ENCODE results near the gene MGAT4C.

MGAT4C gene

DNA sequence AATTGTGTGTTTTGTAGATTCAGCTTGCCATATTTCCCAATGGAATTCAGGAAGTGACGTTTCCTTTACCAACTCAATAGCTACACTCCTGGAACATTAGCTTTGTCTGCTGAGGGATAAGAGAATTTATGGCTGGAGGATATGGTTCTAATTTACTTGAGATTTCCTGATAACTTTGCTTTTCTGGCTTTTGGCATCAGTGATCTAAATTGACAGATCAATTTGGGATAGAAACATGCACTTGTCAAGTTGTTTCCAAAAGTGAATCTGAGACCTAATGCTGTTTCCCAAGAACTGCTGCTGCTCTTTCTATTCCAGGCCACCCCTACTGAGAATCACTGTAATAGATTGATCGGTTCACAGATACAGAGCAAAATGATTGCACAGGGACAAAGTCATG is 43.2 kb downstream of the MGAT4C start:
- no peak for DNase-seq (ENCODE audit: low spot score in 2 of 2)
- no peaks in the 10 kb centered on the region for H3K27me3 Mint-ChIP-seq
- H3K27ac Mint-ChIP-seq (ENCODE audit: low read depth) = no peak overlapping the region
- peaks cover 23% of the 10 kb centered on the region for H3K9me3 Mint-ChIP-seq
- no peaks in the 10 kb centered on the region for H3K36me3 Mint-ChIP-seq (ENCODE audit: insufficient read depth)
- no peak overlapping the region for H3K4me3 Mint-ChIP-seq
- no peak for ATAC-seq (replicated peaks; ENCODE audit: extremely low read depth, poor library complexity, severe bottlenecking)
- H3K4me1 Mint-ChIP-seq = no peaks in the 10 kb centered on the region

DNA sequence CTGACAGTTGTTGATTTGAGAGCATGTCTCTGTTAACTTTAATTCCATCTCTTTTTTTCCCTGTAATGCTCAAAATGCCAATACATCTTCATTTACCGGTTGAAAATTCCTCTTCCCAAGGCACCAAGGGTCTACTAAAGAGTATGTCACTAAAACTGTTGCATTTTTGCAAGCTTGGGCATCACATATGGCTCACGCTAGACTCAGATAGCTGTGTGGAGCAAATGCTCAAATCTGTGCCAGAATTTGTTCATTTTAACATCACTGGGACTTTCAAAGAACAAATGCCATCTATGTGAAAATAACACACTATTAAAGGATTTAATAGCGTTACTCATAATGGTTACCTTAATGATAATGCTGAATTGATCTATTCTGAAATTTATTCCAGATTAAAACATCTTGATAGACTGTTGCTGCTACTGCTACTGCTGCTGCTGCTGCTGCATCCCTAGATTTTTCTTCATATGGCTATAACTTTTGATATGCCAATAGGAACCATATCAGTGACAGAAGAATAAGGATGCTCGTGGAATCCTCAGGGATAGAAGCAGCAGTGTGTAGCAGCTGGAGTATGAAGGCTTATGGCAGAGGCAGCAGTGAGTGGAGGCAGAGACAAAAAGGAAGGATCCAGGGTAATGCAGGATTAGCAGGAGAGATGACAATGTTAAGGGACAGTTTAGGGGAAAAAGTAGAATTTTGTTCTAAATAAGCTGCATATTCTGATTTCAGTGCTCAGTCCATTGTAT is 57.3 kb downstream of the MGAT4C start:
- no peaks in the 10 kb centered on the region for H3K27me3 Mint-ChIP-seq
- H3K4me1 Mint-ChIP-seq = no peaks in the 10 kb centered on the region

DNA sequence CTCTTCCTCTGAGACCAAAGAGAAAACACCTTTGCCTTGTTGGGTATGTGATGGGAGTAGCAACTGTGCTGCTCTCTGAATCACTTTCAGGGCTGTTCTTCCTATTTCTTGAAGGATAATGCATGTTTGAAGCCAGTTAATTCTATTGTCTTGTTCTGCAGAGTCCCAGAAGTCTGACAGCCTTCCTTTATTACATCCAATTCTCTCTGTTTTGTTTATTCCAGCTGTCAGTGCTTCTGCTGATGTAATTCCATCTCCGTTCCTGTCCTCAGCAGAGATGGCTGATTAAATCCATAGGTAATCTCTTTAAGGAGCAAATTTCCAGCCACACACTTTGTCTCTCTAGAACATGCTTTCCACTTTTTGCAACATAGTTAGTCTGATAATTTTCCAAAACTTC is 59.7 kb downstream of the MGAT4C start:
- Mint-ChIP-seq H3K27ac (ENCODE audit: low read depth) (no peak overlapping the region), H3K27me3 (no peaks in the 10 kb centered on the region), H3K4me3 (no peak overlapping the region), H3K4me1 (no peaks in the 10 kb centered on the region), H3K9me3 (peaks cover 23% of the 10 kb centered on the region), H3K36me3 (ENCODE audit: insufficient read depth) (no peaks in the 10 kb centered on the region)
- no peak for DNase-seq (ENCODE audit: low spot score in 2 of 2)
- ATAC-seq (replicated peaks; ENCODE audit: extremely low read depth, poor library complexity, severe bottlenecking) = no peak

More for the DNA sequence above, 57.3 kb downstream of the MGAT4C start:
- no peak overlapping the region for H3K4me3 Mint-ChIP-seq
- ATAC-seq (replicated peaks; ENCODE audit: extremely low read depth, poor library complexity, severe bottlenecking) (no peak), DNase-seq (ENCODE audit: low spot score in 2 of 2) (no peak)
- H3K9me3 Mint-ChIP-seq = peaks cover 28% of the 10 kb centered on the region
- no peak overlapping the region for H3K27ac Mint-ChIP-seq (ENCODE audit: low read depth)
- no peaks in the 10 kb centered on the region for H3K36me3 Mint-ChIP-seq (ENCODE audit: insufficient read depth)

DNA sequence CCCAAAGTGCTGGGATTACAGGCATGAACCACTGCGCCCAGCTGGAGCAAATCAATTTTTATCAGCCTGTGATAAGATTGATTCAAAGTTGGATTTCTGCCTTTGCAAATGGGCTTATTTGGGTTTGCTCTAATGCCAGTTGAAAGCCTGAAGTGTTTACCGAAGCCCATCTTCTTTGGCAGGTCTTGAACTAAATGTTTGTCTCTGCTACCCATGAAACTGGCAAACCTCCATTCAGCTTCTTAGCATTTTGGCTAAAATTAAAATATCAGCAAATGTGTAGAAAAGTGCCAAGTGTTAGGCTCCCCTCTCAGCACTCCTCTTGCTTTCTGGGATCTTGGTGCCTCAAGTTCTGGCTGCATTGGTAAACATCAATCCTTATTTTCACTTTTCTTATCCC is 61.5 kb downstream of the MGAT4C start:
- H3K4me1 Mint-ChIP-seq = no peaks in the 10 kb centered on the region
- H3K27ac Mint-ChIP-seq (ENCODE audit: low read depth) = no peak overlapping the region
- no peaks in the 10 kb centered on the region for H3K27me3 Mint-ChIP-seq
- no peak for DNase-seq (ENCODE audit: low spot score in 2 of 2)
- H3K9me3 Mint-ChIP-seq = peaks cover 23% of the 10 kb centered on the region
- no peaks in the 10 kb centered on the region for H3K36me3 Mint-ChIP-seq (ENCODE audit: insufficient read depth)
- H3K4me3 Mint-ChIP-seq = no peak overlapping the region
- no peak for ATAC-seq (replicated peaks; ENCODE audit: extremely low read depth, poor library complexity, severe bottlenecking)

DNA sequence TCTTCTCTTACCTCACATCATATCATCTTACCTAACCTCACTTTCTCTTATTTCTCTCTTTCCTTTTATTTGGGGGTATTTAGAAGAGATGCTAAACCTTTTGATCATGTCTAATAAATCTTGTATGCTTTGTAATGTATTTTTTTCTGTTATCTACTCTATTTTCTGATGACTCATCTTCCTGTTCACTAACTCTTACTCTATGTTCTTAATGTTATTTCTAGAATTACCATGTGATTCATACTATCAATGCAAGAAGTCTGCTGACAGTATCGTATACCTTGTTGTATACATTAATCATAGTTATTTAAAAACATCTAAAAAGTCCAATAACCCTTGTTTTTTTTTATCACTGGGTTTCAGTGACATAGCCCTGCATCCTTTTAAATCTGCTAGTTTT is 62.3 kb downstream of the MGAT4C start:
- H3K4me1 Mint-ChIP-seq = no peaks in the 10 kb centered on the region
- H3K27me3 Mint-ChIP-seq = no peaks in the 10 kb centered on the region
- ATAC-seq (replicated peaks; ENCODE audit: extremely low read depth, poor library complexity, severe bottlenecking) (no peak), DNase-seq (ENCODE audit: low spot score in 2 of 2) (no peak)
- no peaks in the 10 kb centered on the region for H3K36me3 Mint-ChIP-seq (ENCODE audit: insufficient read depth)
- peaks cover 20% of the 10 kb centered on the region for H3K9me3 Mint-ChIP-seq
- no peak overlapping the region for H3K4me3 Mint-ChIP-seq
- H3K27ac Mint-ChIP-seq (ENCODE audit: low read depth) = no peak overlapping the region

DNA sequence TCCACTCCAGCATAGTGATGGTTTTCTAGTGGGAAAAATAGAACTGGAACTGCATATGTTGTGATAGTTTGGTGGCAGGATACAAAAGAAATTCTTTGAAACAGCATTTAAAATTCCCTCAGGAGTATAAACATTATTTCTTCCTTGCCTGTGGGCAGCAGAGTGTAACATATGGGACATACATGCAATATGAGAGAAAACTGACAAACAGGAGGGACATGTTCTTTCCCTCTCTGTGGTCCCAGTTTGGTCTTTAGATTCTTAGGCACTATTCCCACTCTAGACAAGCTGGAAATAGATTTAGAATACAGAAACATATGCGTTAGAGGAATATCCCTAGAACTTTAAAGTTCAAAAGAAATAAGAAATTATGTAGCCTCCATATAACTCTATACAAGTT is 68.0 kb downstream of the MGAT4C start:
- Mint-ChIP-seq H3K36me3 (ENCODE audit: insufficient read depth) (no peaks in the 10 kb centered on the region), H3K9me3 (peaks cover 6% of the 10 kb centered on the region), H3K4me3 (no peak overlapping the region), H3K27ac (ENCODE audit: low read depth) (no peak overlapping the region), H3K27me3 (no peaks in the 10 kb centered on the region), H3K4me1 (no peaks in the 10 kb centered on the region)
- ATAC-seq (replicated peaks; ENCODE audit: extremely low read depth, poor library complexity, severe bottlenecking) (no peak), DNase-seq (ENCODE audit: low spot score in 2 of 2) (no peak)

DNA sequence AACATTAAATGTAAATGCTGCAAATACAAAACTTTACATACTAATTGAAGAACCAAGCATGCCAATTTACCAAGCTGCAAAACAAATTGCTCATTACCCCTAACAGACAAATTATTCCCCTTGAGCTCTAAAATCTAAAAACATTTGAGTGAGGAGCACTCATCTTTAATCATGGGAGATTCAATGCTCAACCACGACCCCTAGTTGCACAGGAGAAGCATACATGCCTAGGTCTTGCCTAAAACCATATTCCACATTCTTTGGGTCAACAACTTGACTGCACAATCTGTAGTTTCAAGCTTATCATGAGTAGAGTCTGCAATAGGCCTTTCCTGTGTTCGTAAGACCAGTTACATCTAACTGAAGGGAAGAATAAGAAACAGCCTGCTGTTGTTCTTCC is 69.7 kb downstream of the MGAT4C start:
- H3K27me3 Mint-ChIP-seq = no peaks in the 10 kb centered on the region
- DNase-seq (ENCODE audit: low spot score in 2 of 2) (no peak), ATAC-seq (replicated peaks; ENCODE audit: extremely low read depth, poor library complexity, severe bottlenecking) (no peak)
- H3K4me3 Mint-ChIP-seq = no peak overlapping the region
- H3K9me3 Mint-ChIP-seq = peaks cover 12% of the 10 kb centered on the region
- H3K4me1 Mint-ChIP-seq = no peaks in the 10 kb centered on the region
- no peaks in the 10 kb centered on the region for H3K36me3 Mint-ChIP-seq (ENCODE audit: insufficient read depth)
- H3K27ac Mint-ChIP-seq (ENCODE audit: low read depth) = no peak overlapping the region

DNA sequence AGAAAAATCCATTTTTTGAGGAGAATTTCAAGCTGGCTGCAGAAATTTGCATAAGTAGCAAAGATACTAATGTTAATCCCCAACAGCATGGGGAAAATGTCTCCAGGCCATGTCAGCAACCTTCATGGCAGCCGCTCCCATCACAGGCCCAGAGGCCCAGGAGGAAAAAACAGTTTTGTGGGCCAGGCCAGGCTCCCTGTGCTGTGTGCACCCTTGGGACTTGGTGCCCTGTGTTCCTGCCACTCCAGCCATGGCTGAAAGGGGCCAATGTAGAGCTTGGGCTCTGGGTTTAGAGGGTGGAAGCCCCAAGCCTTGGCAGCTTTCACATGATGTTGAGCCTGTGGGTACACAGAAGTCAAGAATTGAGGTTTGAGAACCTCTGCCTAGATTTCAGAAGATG is 76.3 kb downstream of the MGAT4C start:
- ATAC-seq (replicated peaks; ENCODE audit: extremely low read depth, poor library complexity, severe bottlenecking) = no peak
- no peak overlapping the region for H3K4me3 Mint-ChIP-seq
- no peak for DNase-seq (ENCODE audit: low spot score in 2 of 2)

DNA sequence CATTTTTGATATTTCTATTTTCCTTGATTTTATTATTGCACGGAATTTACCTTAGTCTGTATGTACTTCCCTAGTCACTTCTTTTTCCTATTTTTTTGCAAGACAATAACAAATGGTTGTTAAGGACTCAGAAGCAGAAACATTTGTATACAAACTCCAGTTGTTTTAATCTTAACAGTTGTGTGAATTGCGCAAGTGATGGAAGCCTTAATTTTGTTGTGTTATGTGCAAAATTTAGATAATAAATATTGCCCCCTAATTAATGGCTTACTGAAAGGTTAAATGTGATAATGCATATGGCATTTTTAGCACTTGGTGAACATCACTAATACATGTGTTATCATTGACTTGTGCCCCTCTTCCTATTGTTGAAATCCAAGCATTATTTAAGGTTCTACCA is 82.0 kb downstream of the MGAT4C start:
- Mint-ChIP-seq H3K4me1 (no peaks in the 10 kb centered on the region), H3K4me3 (no peak overlapping the region), H3K27ac (ENCODE audit: low read depth) (no peak overlapping the region), H3K9me3 (peaks cover 14% of the 10 kb centered on the region), H3K36me3 (ENCODE audit: insufficient read depth) (no peaks in the 10 kb centered on the region), H3K27me3 (no peaks in the 10 kb centered on the region)
- ATAC-seq (replicated peaks; ENCODE audit: extremely low read depth, poor library complexity, severe bottlenecking) (no peak), DNase-seq (ENCODE audit: low spot score in 2 of 2) (no peak)

More for the DNA sequence above, 76.3 kb downstream of the MGAT4C start:
- H3K27me3 Mint-ChIP-seq = no peaks in the 10 kb centered on the region
- no peak overlapping the region for H3K27ac Mint-ChIP-seq (ENCODE audit: low read depth)
- H3K9me3 Mint-ChIP-seq = peaks cover 19% of the 10 kb centered on the region
- no peaks in the 10 kb centered on the region for H3K36me3 Mint-ChIP-seq (ENCODE audit: insufficient read depth)
- H3K4me1 Mint-ChIP-seq = no peaks in the 10 kb centered on the region

DNA sequence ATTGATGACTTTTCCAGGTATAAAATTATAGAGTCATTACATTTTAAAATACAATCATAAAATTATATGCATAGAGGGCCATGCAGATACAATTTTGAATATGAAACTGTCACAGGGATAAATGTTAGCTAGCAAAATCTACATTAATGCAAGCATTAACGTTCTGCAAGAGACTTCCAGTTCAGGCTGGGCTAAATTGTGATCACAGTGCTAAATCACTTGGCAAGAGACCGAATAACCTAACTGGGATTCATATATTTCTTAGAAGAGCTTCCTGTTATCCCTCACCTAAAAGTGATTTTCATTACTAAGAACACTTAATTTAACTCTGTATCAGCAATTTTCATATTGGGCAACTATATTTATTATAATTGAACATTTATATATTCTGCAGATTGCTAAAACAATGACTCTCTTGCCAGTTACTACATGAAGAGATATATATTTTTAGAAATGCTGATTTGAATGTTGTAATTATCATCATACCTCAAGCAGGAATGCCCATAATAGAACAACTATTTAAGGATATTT is 83.2 kb downstream of the MGAT4C start:
- DNase-seq (ENCODE audit: low spot score in 2 of 2) (no peak), ATAC-seq (replicated peaks; ENCODE audit: extremely low read depth, poor library complexity, severe bottlenecking) (no peak)
- no peaks in the 10 kb centered on the region for H3K36me3 Mint-ChIP-seq (ENCODE audit: insufficient read depth)
- H3K27ac Mint-ChIP-seq (ENCODE audit: low read depth) = no peak overlapping the region
- no peaks in the 10 kb centered on the region for H3K4me1 Mint-ChIP-seq
- H3K4me3 Mint-ChIP-seq = no peak overlapping the region
- peaks cover 17% of the 10 kb centered on the region for H3K9me3 Mint-ChIP-seq
- no peaks in the 10 kb centered on the region for H3K27me3 Mint-ChIP-seq

DNA sequence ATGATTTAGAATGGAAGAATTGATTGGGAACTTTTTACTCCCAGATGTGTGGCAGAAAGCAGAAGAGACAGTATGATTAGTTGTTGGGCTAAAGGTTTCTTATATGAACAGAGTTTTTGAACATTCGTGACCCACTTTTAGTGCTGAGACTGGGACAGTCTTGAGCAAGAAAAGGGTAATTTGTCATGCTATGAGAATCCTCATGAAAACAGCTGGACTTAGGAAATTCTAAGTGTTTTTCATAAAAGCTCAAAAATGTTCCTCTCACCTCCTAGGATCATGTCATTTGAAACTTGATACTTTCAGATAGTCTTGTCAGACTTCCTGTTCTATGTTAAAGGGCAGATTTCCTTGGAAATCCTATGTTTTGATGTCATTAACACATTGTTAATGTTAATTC is 86.1 kb downstream of the MGAT4C start:
- H3K9me3 Mint-ChIP-seq = peaks cover 12% of the 10 kb centered on the region
- no peaks in the 10 kb centered on the region for H3K4me1 Mint-ChIP-seq
- H3K27me3 Mint-ChIP-seq = no peaks in the 10 kb centered on the region
- no peak overlapping the region for H3K27ac Mint-ChIP-seq (ENCODE audit: low read depth)
- no peaks in the 10 kb centered on the region for H3K36me3 Mint-ChIP-seq (ENCODE audit: insufficient read depth)
- DNase-seq (ENCODE audit: low spot score in 2 of 2) (no peak), ATAC-seq (replicated peaks; ENCODE audit: extremely low read depth, poor library complexity, severe bottlenecking) (no peak)
- H3K4me3 Mint-ChIP-seq = no peak overlapping the region

DNA sequence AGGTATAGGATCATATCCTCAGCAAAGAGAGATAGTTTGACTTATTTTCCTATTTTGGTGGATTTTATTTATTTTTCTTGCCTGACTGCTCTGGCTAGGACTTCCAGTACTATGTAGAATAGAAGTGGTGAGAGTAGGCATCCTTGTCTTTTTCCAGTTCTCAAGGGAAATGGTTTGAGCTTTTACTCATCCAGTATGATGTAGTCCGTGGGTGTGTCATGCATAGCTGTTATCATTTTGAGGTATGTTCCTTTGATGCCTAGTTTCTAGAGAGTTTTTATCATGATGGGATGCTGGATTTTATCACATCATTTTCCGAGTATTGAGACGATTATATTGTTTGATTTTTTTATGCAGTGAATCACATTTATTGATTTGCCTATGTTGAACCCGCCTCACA is 97.2 kb downstream of the MGAT4C start:
- no peaks in the 10 kb centered on the region for H3K27me3 Mint-ChIP-seq
- ATAC-seq (replicated peaks; ENCODE audit: extremely low read depth, poor library complexity, severe bottlenecking) = no peak
- H3K9me3 Mint-ChIP-seq = peaks cover 19% of the 10 kb centered on the region
- H3K4me1 Mint-ChIP-seq = no peaks in the 10 kb centered on the region
- H3K36me3 Mint-ChIP-seq (ENCODE audit: insufficient read depth) = no peaks in the 10 kb centered on the region
- no peak for DNase-seq (ENCODE audit: low spot score in 2 of 2)
- H3K27ac Mint-ChIP-seq (ENCODE audit: low read depth) = no peak overlapping the region
- no peak overlapping the region for H3K4me3 Mint-ChIP-seq

DNA sequence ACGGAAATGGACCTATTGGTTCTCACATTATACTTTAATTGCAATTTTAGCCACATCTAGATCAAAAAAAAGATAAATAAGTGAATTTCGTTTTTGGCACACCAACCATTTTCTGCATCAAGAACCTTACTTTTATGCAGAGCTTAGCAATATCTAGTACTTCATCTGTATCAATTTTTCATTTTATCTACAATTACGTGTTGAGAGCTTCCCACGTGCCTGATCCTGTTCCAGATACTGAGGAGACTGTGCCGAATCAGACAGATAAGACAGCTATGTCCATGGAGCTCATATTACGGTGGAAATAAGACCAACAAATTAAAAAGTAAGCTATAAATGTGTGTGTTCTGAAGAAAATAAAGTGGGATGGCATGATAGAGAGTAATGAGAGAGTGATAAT is 101.6 kb downstream of the MGAT4C start:
- no peak for ATAC-seq (replicated peaks; ENCODE audit: extremely low read depth, poor library complexity, severe bottlenecking)
- no peaks in the 10 kb centered on the region for H3K36me3 Mint-ChIP-seq (ENCODE audit: insufficient read depth)

More for the DNA sequence above, 101.6 kb downstream of the MGAT4C start:
- Mint-ChIP-seq H3K4me3 (no peak overlapping the region), H3K4me1 (no peaks in the 10 kb centered on the region), H3K27me3 (no peaks in the 10 kb centered on the region), H3K27ac (ENCODE audit: low read depth) (no peak overlapping the region), H3K9me3 (peaks cover 22% of the 10 kb centered on the region)
- DNase-seq (ENCODE audit: low spot score in 2 of 2) = no peak
